Type B pancreatic cell (in vitro differentiated cells): ENCODE data around the gene AGBL5. TPM values are rescaled to one million over a fixed set of nuclear protein-coding genes. Genes with fewer than 3 reads are reported as not detected.

ENCODE experiments used
- DNase-seq: peaks from one replicate; pipeline ENCODE4 v3.0.0; 2021; ENCODE audit warnings: mixed read lengths; ENCODE audit not compliant: unreplicated experiment; ENCODE audit errors: extremely low spot score
- H3K27ac Mint-ChIP-seq: 2 replicates; pipeline ENCODE4 v1.8.0; 2021; ENCODE audit warnings: mild to moderate bottlenecking, mixed read lengths
- H3K27me3 Mint-ChIP-seq: 2 replicates; pipeline ENCODE4 v1.8.0; 2021; ENCODE audit warnings: mixed read lengths
- H3K36me3 Mint-ChIP-seq: 2 replicates; pipeline ENCODE4 v1.8.0; 2021; ENCODE audit warnings: mixed read lengths
- H3K4me1 Mint-ChIP-seq: one replicate; pipeline ENCODE4 v1.8.0; 2021; ENCODE audit warnings: mixed read lengths; ENCODE audit not compliant: unreplicated experiment
- H3K4me3 Mint-ChIP-seq: 2 replicates; pipeline ENCODE4 v1.8.0; 2021; ENCODE audit warnings: mild to moderate bottlenecking, mixed read lengths
- H3K9me3 Mint-ChIP-seq: 2 replicates; pipeline ENCODE4 v1.8.0; 2021; ENCODE audit warnings: mixed read lengths
- CTCF ChIP-seq: fragments of 200-600 bp; sonication (generic); conservative IDR thresholded peaks from 2 replicates; pipeline ENCODE4 v1.5.0; 2021; ENCODE audit warnings: antibody characterized with exemption, mild to moderate bottlenecking
- total RNA-seq: library from RNA; stranded (reverse); gene quantifications from 2 replicates; pipeline ENCODE4 v1.2.1, GENCODE V29; 2021; ENCODE audit warnings: low replicate concordance

AGBL5 gene
- total RNA-seq, 1 donor from 2014 or later = 57.3 TPM

GRCh38 chr2:27006602-27007415 lies 44.7 kb upstream of the AGBL5 start:
- TF ChIP-seq CTCF = no peak
- Mint-ChIP-seq H3K36me3 (no peaks in the 10 kb centered on the region), H3K9me3 (no peaks in the 10 kb centered on the region), H3K27ac (no peak overlapping the region), H3K4me3 (no peak overlapping the region), H3K27me3 (no peaks in the 10 kb centered on the region), H3K4me1 (no peaks in the 10 kb centered on the region)
- no peak for DNase-seq

GRCh38 chr2:27007416-27008374 lies 43.8 kb upstream of the AGBL5 start:
- Mint-ChIP-seq H3K36me3 (no peaks in the 10 kb centered on the region), H3K4me3 (no peak overlapping the region), H3K27me3 (no peaks in the 10 kb centered on the region), H3K4me1 (no peaks in the 10 kb centered on the region), H3K27ac (no peak overlapping the region), H3K9me3 (no peaks in the 10 kb centered on the region)
- TF ChIP-seq CTCF = no peak
- DNase-seq = no peak

GRCh38 chr2:27008678-27009077 lies 42.8 kb upstream of the AGBL5 start:
- Mint-ChIP-seq H3K4me1 (no peaks in the 10 kb centered on the region), H3K9me3 (no peaks in the 10 kb centered on the region), H3K27ac (no peak overlapping the region), H3K36me3 (no peaks in the 10 kb centered on the region), H3K27me3 (no peaks in the 10 kb centered on the region), H3K4me3 (no peak overlapping the region)
- TF ChIP-seq CTCF = no peak
- no peak for DNase-seq

- no peak for DNase-seq
- Mint-ChIP-seq H3K9me3 (no peaks in the 10 kb centered on the region), H3K4me3 (no peak overlapping the region), H3K4me1 (no peaks in the 10 kb centered on the region), H3K27ac (no peak overlapping the region), H3K36me3 (no peaks in the 10 kb centered on the region), H3K27me3 (no peaks in the 10 kb centered on the region)
- TF ChIP-seq CTCF = no peak
Measured at GRCh38 chr2:27009083-27009482, 42.4 kb upstream of the AGBL5 start.

- Mint-ChIP-seq H3K4me3 (no peak overlapping the region), H3K4me1 (no peaks in the 10 kb centered on the region), H3K27me3 (no peaks in the 10 kb centered on the region), H3K9me3 (no peaks in the 10 kb centered on the region), H3K36me3 (no peaks in the 10 kb centered on the region), H3K27ac (no peak overlapping the region)
- no peak for DNase-seq
- TF ChIP-seq CTCF = no peak
Measured at GRCh38 chr2:27009716-27010115, 41.8 kb upstream of the AGBL5 start.
